RWPE1 (cell line): ENCODE measurements around the gene GPR78.

Experiments
- CTCF ChIA-PET: fragments of 350-600 bp; sonication (Branson Sonifier 250); formaldehyde crosslinking; extraction: SDS; loops from one replicate; lab custom pipeline; 2021; lab: Yijun Ruan, JAX
- POLR2A ChIA-PET: fragments of 400-600 bp; formaldehyde crosslinking; extraction: SDS; loops from one replicate; lab custom pipeline; 2020; ENCODE audit warnings: antibody characterized with exemption; ENCODE audit not compliant: low non-redundant PET; lab: Yijun Ruan, JAX
- DNase-seq: peaks from one replicate; pipeline ENCODE4 v3.0.0; 2012; ENCODE audit warnings: low spot score
- H3K27ac ChIP-seq: fragments of 450-650 bp; 2 replicates; pipeline ENCODE4 v1.5.1; 2017
- CTCF ChIP-seq: fragments of 450-650 bp; conservative IDR thresholded peaks from 2 replicates; pipeline ENCODE4 v1.5.1; 2017; ENCODE audit warnings: low read depth, mild to moderate bottlenecking

Gene GPR78, protein sequence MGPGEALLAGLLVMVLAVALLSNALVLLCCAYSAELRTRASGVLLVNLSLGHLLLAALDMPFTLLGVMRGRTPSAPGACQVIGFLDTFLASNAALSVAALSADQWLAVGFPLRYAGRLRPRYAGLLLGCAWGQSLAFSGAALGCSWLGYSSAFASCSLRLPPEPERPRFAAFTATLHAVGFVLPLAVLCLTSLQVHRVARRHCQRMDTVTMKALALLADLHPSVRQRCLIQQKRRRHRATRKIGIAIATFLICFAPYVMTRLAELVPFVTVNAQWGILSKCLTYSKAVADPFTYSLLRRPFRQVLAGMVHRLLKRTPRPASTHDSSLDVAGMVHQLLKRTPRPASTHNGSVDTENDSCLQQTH

GRCh38 chr4:8580321-8581093, at the start of gene GPR78:
Gene GPR78, plus strand, starts transcription at chr4:8580392. Its CDS starts 591 bp downstream, at chr4:8580983.
- no peak within 1 kb of the TSS for H3K27ac ChIP-seq
- CTCF ChIA-PET, result interaction anchor here (0.7 kb wide), 2 partner anchors 12 to 357 kb away, joined by 3 to 4 read pairs; partner anchors contain the start of gene CPZ
- TF ChIP-seq CTCF, result no peak
- POLR2A ChIA-PET, result no interaction called here
- peak; percentile 39 for DNase-seq

DNA sequence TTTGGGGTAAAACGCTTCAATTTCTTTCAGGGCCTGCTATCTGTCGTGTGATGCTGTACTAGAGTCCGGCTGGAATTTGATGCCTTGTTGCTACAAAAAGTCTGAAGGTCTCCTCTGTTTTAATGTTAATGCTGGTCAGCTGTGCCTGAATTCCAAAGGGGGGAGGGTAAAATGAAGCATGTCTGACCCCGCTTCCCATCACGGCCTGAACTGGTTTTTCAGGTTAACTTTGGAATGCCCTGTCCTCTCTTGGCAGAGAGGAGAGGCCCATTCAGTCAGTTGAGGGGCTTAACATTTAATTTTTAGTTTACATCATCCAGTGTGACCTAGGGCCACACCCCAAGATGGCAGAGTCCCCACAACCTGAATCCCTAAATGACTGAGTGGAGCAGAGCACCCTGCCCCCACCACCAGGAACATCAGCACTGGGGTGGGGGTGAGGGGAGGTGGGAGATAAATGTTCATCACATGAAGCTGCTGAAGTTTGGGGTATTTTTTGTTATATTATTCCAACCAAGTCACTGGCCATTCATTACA, 47.9 kb upstream of the GPR78 start:
- no peak for TF ChIP-seq CTCF
- CTCF ChIA-PET, result no interaction called here
- H3K27ac ChIP-seq, result no peak overlapping the region
- POLR2A ChIA-PET, result no interaction called here
- DNase-seq, result no peak

- no peak overlapping the region; the same call in 1 of the 2 replicates for H3K27ac ChIP-seq
- ChIA-PET CTCF (interaction anchor here (0.7 kb wide), 1 partner anchor 31 kb away, joined by 4 read pairs; no protein-coding TSS in a partner anchor), POLR2A (no interaction called here)
- no peak for DNase-seq
- TF ChIP-seq CTCF, result no peak
These were observed 46.8 kb upstream of the GPR78 start for GRCh38 chr4:8533274-8533865.

DNA sequence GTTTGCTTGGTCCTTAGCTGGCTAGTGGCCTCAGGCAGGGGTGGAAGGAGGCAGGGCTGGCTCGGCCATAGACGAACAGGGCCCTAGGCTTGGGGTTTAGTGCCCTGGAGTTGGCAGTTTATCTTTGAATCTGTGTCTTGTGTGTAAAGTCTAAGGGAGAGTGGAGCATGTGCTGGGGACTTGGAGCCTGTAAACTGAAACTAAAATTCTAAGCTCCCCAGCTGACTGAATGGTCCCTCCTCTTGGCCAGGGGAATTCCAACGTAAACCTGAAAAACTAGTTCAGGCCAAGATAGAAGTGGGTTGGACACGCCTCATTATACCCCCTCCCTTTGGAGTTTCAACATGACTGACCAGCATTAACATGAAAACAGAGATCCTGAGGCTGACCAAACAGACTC, 46.1 kb upstream of the GPR78 start:
- DNase-seq, result peak; percentile 74
- no peak for TF ChIP-seq CTCF
- CTCF ChIA-PET, result no interaction called here
- peak overlapping the region; percentile 55; the same call in 1 of the 2 replicates for H3K27ac ChIP-seq
- POLR2A ChIA-PET, result no interaction called here

DNA sequence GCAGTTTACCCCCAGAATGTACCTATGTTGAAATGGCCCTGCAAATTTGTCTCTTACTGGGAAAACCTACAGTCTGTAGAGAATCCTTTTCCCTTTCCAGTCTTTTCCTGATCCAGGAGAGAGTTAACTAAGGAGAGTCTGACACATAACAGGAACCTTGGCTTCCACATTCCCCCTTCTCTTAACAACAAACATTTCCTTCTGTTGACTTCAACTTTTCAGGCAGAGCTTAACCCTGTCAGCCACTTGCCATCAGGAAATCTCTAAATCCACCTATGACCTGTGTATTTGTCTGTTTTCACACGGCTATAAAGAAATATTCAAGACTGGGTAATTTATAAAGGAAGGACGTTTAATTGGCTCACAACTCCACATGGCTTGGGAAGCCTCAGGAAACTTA, 45.6 kb upstream of the GPR78 start:
- no peak for TF ChIP-seq CTCF
- CTCF ChIA-PET, result no interaction called here
- H3K27ac ChIP-seq, result no peak overlapping the region
- no peak for DNase-seq
- POLR2A ChIA-PET, result no interaction called here

DNA sequence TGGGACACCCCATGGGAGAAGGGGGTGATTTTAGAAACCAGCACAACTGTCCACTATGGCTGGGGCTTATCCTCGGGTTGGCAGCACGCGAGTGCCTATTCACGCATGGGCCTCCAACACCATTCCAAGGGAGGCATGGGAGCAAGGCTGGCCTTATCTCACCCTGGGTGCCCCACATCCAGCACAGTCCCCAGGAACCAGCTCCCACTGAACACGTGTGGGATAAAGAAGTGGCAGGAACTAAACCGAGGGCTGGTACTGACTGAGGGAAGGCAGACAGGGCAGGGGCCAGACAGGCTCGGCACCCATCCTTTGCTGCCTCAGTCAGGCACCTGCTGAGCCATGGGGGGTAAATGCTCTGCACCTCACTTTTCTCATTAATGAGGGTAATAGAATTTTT, 43.7 kb upstream of the GPR78 start:
- CTCF ChIA-PET, result no interaction called here

More for the DNA sequence above, 43.7 kb upstream of the GPR78 start:
- POLR2A ChIA-PET, result no interaction called here
- no peak for DNase-seq
- H3K27ac ChIP-seq, result peak overlapping the region; percentile 75
- TF ChIP-seq CTCF, result no peak
